GM18858 (cell line): Measurements from ENCODE around the gene FAM168A.

Source experiments
- ATAC-seq: cut with Tn5 transposase; IDR thresholded peaks from one replicate; pipeline ENCODE4 v1.9.1; 2021; ENCODE audit not compliant: unreplicated experiment

Gene FAM168A

GRCh38 chr11:73391665-73392064 lies 206.2 kb downstream of the FAM168A start:
- ATAC-seq, result no peak

- ATAC-seq, result no peak
Measured at GRCh38 chr11:73390601-73391565, 207.0 kb downstream of the FAM168A start.

GRCh38 chr11:73389916-73390315 lies 208.0 kb downstream of the FAM168A start:
- ATAC-seq, result no peak

GRCh38 chr11:73389134-73389525 lies 208.8 kb downstream of the FAM168A start:
- no peak for ATAC-seq

GRCh38 chr11:73388265-73389133 lies 209.4 kb downstream of the FAM168A start:
- no peak for ATAC-seq

GRCh38 chr11:73387594-73388264 lies 210.2 kb downstream of the FAM168A start:
- ATAC-seq, result no peak

- ATAC-seq, result no peak
Measured at GRCh38 chr11:73386546-73386945, 211.4 kb downstream of the FAM168A start.

- ATAC-seq, result no peak
Measured at GRCh38 chr11:73386016-73386415, 211.9 kb downstream of the FAM168A start.

- ATAC-seq, result peak; percentile 40
Measured at GRCh38 chr11:73384872-73385689, 212.8 kb downstream of the FAM168A start.

- peak; percentile 1 for ATAC-seq
Measured at GRCh38 chr11:73384531-73384871, 213.4 kb downstream of the FAM168A start.

GRCh38 chr11:73384125-73384441 lies 213.8 kb downstream of the FAM168A start:
- no peak for ATAC-seq

GRCh38 chr11:73383249-73384124 lies 214.4 kb downstream of the FAM168A start:
- no peak for ATAC-seq

- no peak for ATAC-seq
Measured at GRCh38 chr11:73382747-73383146, 215.2 kb downstream of the FAM168A start.

GRCh38 chr11:73382183-73382582 lies 215.7 kb downstream of the FAM168A start:
- no peak for ATAC-seq

- no peak for ATAC-seq
Measured at GRCh38 chr11:73381589-73381988, 216.3 kb downstream of the FAM168A start.

GRCh38 chr11:73380897-73381410 lies 217.0 kb downstream of the FAM168A start:
- ATAC-seq, result no peak

- no peak for ATAC-seq
Measured at GRCh38 chr11:73380331-73380730, 217.6 kb downstream of the FAM168A start.

- no peak for ATAC-seq
Measured at GRCh38 chr11:73379189-73379880, 218.6 kb downstream of the FAM168A start.
